ENCODE data around the gene ZBED6. TPM values are rescaled to one million over a fixed set of nuclear protein-coding genes. Genes with fewer than 3 reads are reported as not detected.
"Not testable (repeated sequence)": the region's sequence is repeated elsewhere in the genome, so short reads cannot be mapped to it uniquely, and the experiment has no call there.

The ZBED6 gene
- total RNA-seq (9.6 and 12.8 TPM in 2 replicates), polyA plus RNA-seq (1.5 and 2.6 TPM in 2 replicates)

DNA sequence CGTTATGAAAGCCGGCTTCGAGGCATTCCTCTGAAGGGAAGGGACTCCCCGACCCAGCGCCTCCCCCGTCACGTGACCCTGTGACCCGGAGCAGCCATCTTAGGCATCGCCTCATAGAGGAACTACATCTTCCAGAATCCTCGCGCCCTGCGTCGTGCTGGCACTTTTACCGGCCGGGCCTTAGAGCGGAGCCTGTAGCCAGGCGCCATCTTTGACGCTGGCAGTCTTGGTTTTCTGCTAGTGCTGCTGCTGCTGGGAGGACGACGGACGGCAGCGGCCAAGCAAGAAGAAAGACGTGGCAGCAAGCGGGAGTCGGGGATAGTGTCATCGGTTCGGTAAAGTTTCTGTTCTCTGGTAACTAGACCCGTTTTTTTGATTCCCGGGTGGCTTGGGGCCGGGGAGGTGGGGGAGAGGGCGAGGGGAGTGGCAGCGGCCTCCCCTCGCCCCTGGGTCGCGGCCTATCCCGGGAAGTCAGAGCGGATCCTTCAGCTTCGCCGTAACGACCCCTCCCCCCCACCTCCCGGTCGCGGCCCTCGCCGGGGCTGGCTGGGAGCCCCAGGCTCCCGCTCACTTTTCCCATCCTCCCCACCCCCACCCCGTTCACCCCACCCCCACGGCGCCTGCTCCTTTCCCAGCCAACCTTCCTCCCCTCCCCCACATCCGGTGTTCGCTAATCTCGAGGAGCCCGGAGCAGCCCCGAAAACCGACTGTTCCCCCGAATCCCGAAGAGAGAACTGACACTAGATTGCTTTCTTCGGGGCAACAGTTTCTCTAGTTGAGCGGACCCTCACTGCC lies at the start of gene ZBED6, which contains the start of gene ZC3H11A:
Gene ZBED6 (plus strand): TSS at position 183 of the 795 bp plus-strand sequence. CDS start 1,900 bp downstream, outside the sequence.
Gene ZC3H11A (plus strand): TSS at position 183 of the 795 bp plus-strand sequence. CDS start 21,448 bp downstream, outside the sequence.
- H4K20me1 ChIP-seq (ENCODE audit: insufficient read depth, poor library complexity, severe bottlenecking): peaks cover 42% of the 10 kb centered on the region
- H3K36me3 ChIP-seq (replicated peaks; ENCODE audit: insufficient read depth, low read depth): peaks cover 3% of the 10 kb centered on the region
- H3K79me2 ChIP-seq: peaks cover 47% of the 10 kb centered on the region
- peaks cover 17% of the 10 kb centered on the region for H3K4me1 ChIP-seq (ENCODE audit: insufficient read depth)
- no peaks in the 10 kb centered on the region for H3K9me3 ChIP-seq (ENCODE audit: low read depth)
- H3K4me3 ChIP-seq: peak within 1 kb of the TSS; percentile 86
- H3K27me3 ChIP-seq: no peaks in the 10 kb centered on the region
- peak within 1 kb of the TSS; percentile 86 for H3K4me2 ChIP-seq
- DNase-seq (ENCODE audit: low spot score): peak; percentile 99
- H3K9me2 ChIP-seq (replicated peaks; ENCODE audit: insufficient read depth): no peaks in the 10 kb centered on the region
- WGBS (ENCODE audit: low lambda C conversion rate, missing lambda C conversion rate): 2% methylated on average over 39 of the region's 59 CpGs
- peak within 1 kb of the TSS; percentile 91 for H2AFZ ChIP-seq
- TF ChIP-seq, protein P1, sequence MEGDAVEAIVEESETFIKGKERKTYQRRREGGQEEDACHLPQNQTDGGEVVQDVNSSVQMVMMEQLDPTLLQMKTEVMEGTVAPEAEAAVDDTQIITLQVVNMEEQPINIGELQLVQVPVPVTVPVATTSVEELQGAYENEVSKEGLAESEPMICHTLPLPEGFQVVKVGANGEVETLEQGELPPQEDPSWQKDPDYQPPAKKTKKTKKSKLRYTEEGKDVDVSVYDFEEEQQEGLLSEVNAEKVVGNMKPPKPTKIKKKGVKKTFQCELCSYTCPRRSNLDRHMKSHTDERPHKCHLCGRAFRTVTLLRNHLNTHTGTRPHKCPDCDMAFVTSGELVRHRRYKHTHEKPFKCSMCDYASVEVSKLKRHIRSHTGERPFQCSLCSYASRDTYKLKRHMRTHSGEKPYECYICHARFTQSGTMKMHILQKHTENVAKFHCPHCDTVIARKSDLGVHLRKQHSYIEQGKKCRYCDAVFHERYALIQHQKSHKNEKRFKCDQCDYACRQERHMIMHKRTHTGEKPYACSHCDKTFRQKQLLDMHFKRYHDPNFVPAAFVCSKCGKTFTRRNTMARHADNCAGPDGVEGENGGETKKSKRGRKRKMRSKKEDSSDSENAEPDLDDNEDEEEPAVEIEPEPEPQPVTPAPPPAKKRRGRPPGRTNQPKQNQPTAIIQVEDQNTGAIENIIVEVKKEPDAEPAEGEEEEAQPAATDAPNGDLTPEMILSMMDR (IDR thresholded peaks at IDR 0.05; ENCODE audit: poor library complexity): no peak
- TF ChIP-seq EZH2phosphoT487 (IDR thresholded peaks at IDR 0.05; ENCODE audit: low read depth, severe bottlenecking, unreplicated experiment): no peak
- no peak for TF ChIP-seq EZH2 (IDR thresholded peaks at IDR 0.05; ENCODE audit: borderline replicate concordance)
- peak within 1 kb of the TSS; percentile 97 for H3K27ac ChIP-seq

- Histone ChIP-seq H3K27me3 (no peaks in the 10 kb centered on the region), H3K9me3 (ENCODE audit: low read depth) (no peaks in the 10 kb centered on the region), H3K79me2 (no peaks in the 10 kb centered on the region), H2AFZ (no peak overlapping the region), H3K36me3 (replicated peaks; ENCODE audit: insufficient read depth, low read depth) (no peaks in the 10 kb centered on the region), H3K9me2 (replicated peaks; ENCODE audit: insufficient read depth) (no peaks in the 10 kb centered on the region), H3K27ac (no peak overlapping the region), H3K4me2 (no peak overlapping the region), H3K4me1 (ENCODE audit: insufficient read depth) (no peaks in the 10 kb centered on the region), H3K4me3 (no peak overlapping the region), H4K20me1 (ENCODE audit: insufficient read depth, poor library complexity, severe bottlenecking) (no peaks in the 10 kb centered on the region)
- 97% methylated on average over 6 of the region's 6 CpGs for WGBS (ENCODE audit: low lambda C conversion rate, missing lambda C conversion rate)
- DNase-seq (ENCODE audit: low spot score): no peak
- TF ChIP-seq, protein P1 (IDR thresholded peaks at IDR 0.05; ENCODE audit: poor library complexity): no peak
- TF ChIP-seq EZH2phosphoT487 (IDR thresholded peaks at IDR 0.05; ENCODE audit: low read depth, severe bottlenecking, unreplicated experiment): no peak
- no peak for TF ChIP-seq EZH2 (IDR thresholded peaks at IDR 0.05; ENCODE audit: borderline replicate concordance)
Measured at GRCh38 chr1:203746281-203746680, 49.1 kb upstream of the ZBED6 start.

GRCh38 chr1:203751051-203751450 lies 44.4 kb upstream of the ZBED6 start:
- Histone ChIP-seq H3K27ac (peak overlapping the region; percentile 25), H4K20me1 (ENCODE audit: insufficient read depth, poor library complexity, severe bottlenecking) (no peaks in the 10 kb centered on the region), H3K79me2 (no peaks in the 10 kb centered on the region), H3K9me3 (ENCODE audit: low read depth) (no peaks in the 10 kb centered on the region), H3K27me3 (no peaks in the 10 kb centered on the region), H2AFZ (no peak overlapping the region), H3K36me3 (replicated peaks; ENCODE audit: insufficient read depth, low read depth) (no peaks in the 10 kb centered on the region), H3K4me1 (ENCODE audit: insufficient read depth) (no peaks in the 10 kb centered on the region), H3K9me2 (replicated peaks; ENCODE audit: insufficient read depth) (no peaks in the 10 kb centered on the region), H3K4me3 (no peak overlapping the region), H3K4me2 (no peak overlapping the region)
- WGBS (ENCODE audit: low lambda C conversion rate, missing lambda C conversion rate): 65% methylated on average over 3 of the region's 3 CpGs
- TF ChIP-seq EZH2 (IDR thresholded peaks at IDR 0.05; ENCODE audit: borderline replicate concordance) (no peak), EZH2phosphoT487 (IDR thresholded peaks at IDR 0.05; ENCODE audit: low read depth, severe bottlenecking, unreplicated experiment) (no peak)
- TF ChIP-seq, protein P1 (IDR thresholded peaks at IDR 0.05; ENCODE audit: poor library complexity): no peak
- DNase-seq (ENCODE audit: low spot score): peak; percentile 35

- H3K4me2 ChIP-seq; H3K79me2 ChIP-seq; DNase-seq (ENCODE audit: low spot score); H3K27me3 ChIP-seq; H2AFZ ChIP-seq; H3K36me3 ChIP-seq (replicated peaks; ENCODE audit: insufficient read depth, low read depth); H3K9me2 ChIP-seq (replicated peaks; ENCODE audit: insufficient read depth); H4K20me1 ChIP-seq (ENCODE audit: insufficient read depth, poor library complexity, severe bottlenecking); H3K9me3 ChIP-seq (ENCODE audit: low read depth); H3K4me3 ChIP-seq; H3K4me1 ChIP-seq (ENCODE audit: insufficient read depth): not testable (repeated sequence)
- H3K27ac ChIP-seq: peak overlapping the region; percentile 33
- WGBS (ENCODE audit: low lambda C conversion rate, missing lambda C conversion rate): 92% methylated on average over 5 of the region's 5 CpGs
Measured at GRCh38 chr1:203751618-203752361, 43.6 kb upstream of the ZBED6 start.
